ENCODE measurements around the gene PPP3CB. TPM values are rescaled to one million over a fixed set of nuclear protein-coding genes. Genes with fewer than 3 reads are reported as not detected.

Gene PPP3CB
- total and polyA plus RNA-seq, 11 donors = 29.0 to 77.1 (median 62.3) TPM

- Histone ChIP-seq H3K4me1 (peaks cover 6 to 47% (median 34%) of the 10 kb centered on the region in 12 donors), H3K9me3 (no peaks in the 10 kb centered on the region)
- peak in 1 of 2 donors; percentile 74 for TF ChIP-seq POLR2A (IDR thresholded peaks at IDR 0.05)
- no peak for TF ChIP-seq CTCF (IDR thresholded peaks at IDR 0.05)
Observed at GRCh38 chr10:73495226-73495883, 469 bp downstream of the PPP3CB start.

GRCh38 chr10:73494877-73495225, 973 bp downstream of the PPP3CB start:
- WGBS, 4 donors = 0% methylated on average over 2 of the region's 2 CpGs
- intact Hi-C loops (cut with DNase I) = loop anchor here in 3 of 10 donors (5.0 to 10.0 kb wide), 4 partner anchors 78 to 240 kb away; partner anchors contain the start of genes ANXA7 (in 2 of the 3) and MRPS16 (in 1 of the 3)
- DNase-seq = no peak
- TF ChIP-seq POLR2A (IDR thresholded peaks at IDR 0.05) = no peak
- TF ChIP-seq CTCF (IDR thresholded peaks at IDR 0.05) = no peak
- H3K36me3 ChIP-seq = peaks cover 0 to 29% (median 17%) of the 10 kb centered on the region in 9 donors
- no peaks in the 10 kb centered on the region for H3K27me3 ChIP-seq
- H3K27ac ChIP-seq = peak overlapping the region; percentile 85 to 99 (median 94)
- ATAC-seq = no peak
- H3K9me3 ChIP-seq = no peaks in the 10 kb centered on the region
- peaks cover 6 to 49% (median 36%) of the 10 kb centered on the region in 12 donors for H3K4me1 ChIP-seq
- peak overlapping the region; percentile 59 to 99 (median 80) for H3K4me3 ChIP-seq

More at GRCh38 chr10:73495226-73495883, 469 bp downstream of the PPP3CB start:
- WGBS, 4 donors = 0 to 1% (median 1%) methylated on average over 14 to 55 of the region's 55 CpGs
- Histone ChIP-seq H3K27me3 (no peaks in the 10 kb centered on the region), H3K36me3 (peaks cover 0 to 27% (median 21%) of the 10 kb centered on the region in 9 donors), H3K4me3 (peak overlapping the region; percentile 59 to 99 (median 80)), H3K27ac (peak overlapping the region; percentile 85 to 99 (median 94))
- intact Hi-C loops (cut with DNase I) = loop anchor here in 3 of 10 donors (5.0 to 10.0 kb wide), 4 partner anchors 78 to 241 kb away; partner anchors contain the start of genes ANXA7 (in 2 of the 3) and MRPS16 (in 1 of the 3)
- ATAC-seq = peak; percentile 86 to 97 (median 94)
- peak; percentile 88 to 96 (median 93) for DNase-seq

GRCh38 chr10:73494213-73494612, 1.6 kb downstream of the PPP3CB start:
- TF ChIP-seq CTCF (IDR thresholded peaks at IDR 0.05) (no peak), POLR2A (IDR thresholded peaks at IDR 0.05) (no peak)
- H3K4me3 ChIP-seq = peak overlapping the region in 11 of 12 donors; percentile 59 to 99 (median 83)
- no peaks in the 10 kb centered on the region for H3K27me3 ChIP-seq
- H3K36me3 ChIP-seq = peaks cover 0 to 29% (median 13%) of the 10 kb centered on the region in 9 donors
- DNase-seq (no peak), ATAC-seq (no peak)
- peak overlapping the region in 5 of 12 donors; percentile 94 to 99 (median 97) for H3K27ac ChIP-seq
- intact Hi-C loops (cut with DNase I) = loop anchor here in 1 of 10 donors (10.0 kb wide), 2 partner anchors 79 to 239 kb away; partner anchors contain the start of genes ANXA7 and MRPS16
- WGBS, 4 donors = 92 to 95% (median 94%) methylated on average over 15 of the region's 15 CpGs
- H3K9me3 ChIP-seq = no peaks in the 10 kb centered on the region
- H3K4me1 ChIP-seq = peaks cover 6 to 56% (median 39%) of the 10 kb centered on the region in 12 donors

- Histone ChIP-seq H3K4me1 (peaks cover 6 to 59% (median 39%) of the 10 kb centered on the region in 12 donors), H3K27me3 (no peaks in the 10 kb centered on the region), H3K9me3 (no peaks in the 10 kb centered on the region), H3K4me3 (peak overlapping the region in 7 of 12 donors; percentile 66 to 99 (median 89)), H3K36me3 (peaks cover 0 to 24% (median 9%) of the 10 kb centered on the region in 9 donors), H3K27ac (peak overlapping the region in 1 of 12 donors; percentile 94)
- TF ChIP-seq CTCF (IDR thresholded peaks at IDR 0.05) (no peak), POLR2A (IDR thresholded peaks at IDR 0.05) (no peak)
- intact Hi-C loops (cut with DNase I) = loop anchor here in 1 of 10 donors (10.0 kb wide), 2 partner anchors 79 to 239 kb away; partner anchors contain the start of genes ANXA7 and MRPS16
- ATAC-seq (no peak), DNase-seq (no peak)
- WGBS, 4 donors = 27 to 38% (median 34%) methylated on average over 2 of the region's 2 CpGs
Observed at GRCh38 chr10:73493781-73494180, 2.0 kb downstream of the PPP3CB start.

Measured in heart left ventricle (tissue), 16 donors.